ENCODE results near the gene DNM1L.
A peak's percentile ranks its signal among the peaks of the same experiment; 100 is the strongest.

Gene DNM1L

GRCh38 chr12:32666018-32666417 is 13.1 kb upstream of the DNM1L start:
- H3K27me3 ChIP-seq (replicated peaks): no peaks in the 10 kb centered on the region
- no peak for DNase-seq
- H3K4me3 ChIP-seq (ENCODE audit: low read depth, low read length): no peak overlapping the region
- no peaks in the 10 kb centered on the region for H3K36me3 ChIP-seq (replicated peaks)
- in situ Hi-C loops (cut with HindIII; ENCODE audit: low pct_ligation_motif_present, low sequenced_read_pairs): no loop called here
- TF ChIP-seq CTCF (IDR thresholded peaks at IDR 0.05; ENCODE audit: low read depth, low read length, missing control alignments): no peak
- H3K27ac ChIP-seq: no peak overlapping the region

DNA sequence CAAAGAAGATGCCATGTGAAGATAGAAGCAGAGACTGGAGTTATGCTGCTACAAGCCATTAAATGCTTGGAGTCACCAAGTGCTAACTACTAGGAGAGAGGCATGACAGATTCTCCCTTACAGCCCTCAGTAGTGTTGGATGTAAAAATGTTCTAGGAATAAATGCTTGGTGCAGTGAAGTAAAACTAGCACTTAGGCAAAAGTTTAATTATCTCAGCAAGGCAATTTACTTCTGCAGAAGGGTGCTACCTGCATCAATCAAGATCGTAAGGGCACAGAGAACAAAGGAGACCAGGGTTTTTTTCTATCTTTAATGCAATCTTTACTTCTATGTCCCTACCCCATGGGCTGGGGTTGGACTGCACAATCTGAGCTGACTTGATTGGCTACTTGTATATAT is 9.5 kb upstream of the DNM1L start:
- Histone ChIP-seq H3K27me3 (replicated peaks) (no peaks in the 10 kb centered on the region), H3K27ac (no peak overlapping the region), H3K4me3 (ENCODE audit: low read depth, low read length) (no peak overlapping the region), H3K36me3 (replicated peaks) (no peaks in the 10 kb centered on the region)
- DNase-seq: no peak
- in situ Hi-C loops (cut with HindIII; ENCODE audit: low pct_ligation_motif_present, low sequenced_read_pairs): no loop called here
- TF ChIP-seq CTCF (IDR thresholded peaks at IDR 0.05; ENCODE audit: low read depth, low read length, missing control alignments): no peak

DNA sequence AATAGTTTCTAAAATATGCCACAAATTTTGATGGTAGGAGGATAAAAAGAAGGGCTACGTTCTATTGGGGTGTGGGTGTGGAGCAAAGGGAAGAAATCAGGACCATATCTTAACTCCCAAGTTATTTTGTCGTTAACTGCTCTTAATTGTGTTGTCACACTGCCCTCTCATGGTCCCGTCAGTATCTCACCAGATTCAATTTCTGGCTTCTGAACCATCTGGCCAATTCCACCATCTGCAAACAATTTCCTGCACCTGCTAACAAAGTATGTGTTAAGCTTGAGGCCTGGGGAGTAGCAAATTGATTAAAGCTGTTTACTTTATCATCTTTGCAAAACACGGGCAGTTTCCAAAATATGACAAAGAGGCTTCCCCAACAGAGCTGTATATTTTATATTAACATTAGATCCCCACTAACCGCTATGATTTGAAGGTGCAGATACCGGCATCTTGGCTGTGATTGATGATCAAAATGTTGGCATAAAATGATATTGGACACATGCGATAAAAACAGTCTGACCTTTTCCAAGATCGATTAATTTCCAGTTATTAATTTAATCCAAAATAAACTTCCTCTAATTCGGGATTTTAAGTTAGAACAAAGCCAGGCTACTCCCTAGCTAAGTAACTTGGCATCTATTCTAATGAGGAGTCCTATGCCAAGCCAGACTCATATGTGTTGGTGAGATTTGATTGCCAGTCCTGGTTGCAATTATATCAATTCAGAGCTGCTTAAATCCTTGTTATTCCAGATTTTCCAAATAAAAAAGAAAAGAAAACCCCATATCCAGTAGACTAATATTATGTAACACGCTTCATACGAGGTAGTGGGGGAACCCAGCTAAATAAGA is 6.9 kb upstream of the DNM1L start:
- peak; percentile 56 for DNase-seq
- Histone ChIP-seq H3K4me3 (ENCODE audit: low read depth, low read length) (no peak overlapping the region), H3K27me3 (replicated peaks) (no peaks in the 10 kb centered on the region), H3K36me3 (replicated peaks) (no peaks in the 10 kb centered on the region), H3K27ac (no peak overlapping the region)
- peak; percentile 74 for TF ChIP-seq CTCF (IDR thresholded peaks at IDR 0.05; ENCODE audit: low read depth, low read length, missing control alignments)
- in situ Hi-C loops (cut with HindIII; ENCODE audit: low pct_ligation_motif_present, low sequenced_read_pairs): loop anchor here (5.0 kb wide), 1 partner anchor 220 kb away; no protein-coding TSS in a partner anchor

GRCh38 chr12:32679920-32680237 is 778 bp downstream of the DNM1L start:
- in situ Hi-C loops (cut with HindIII; ENCODE audit: low pct_ligation_motif_present, low sequenced_read_pairs): no loop called here
- no peak for DNase-seq
- peak overlapping the region; percentile 71 for H3K27ac ChIP-seq
- TF ChIP-seq CTCF (IDR thresholded peaks at IDR 0.05; ENCODE audit: low read depth, low read length, missing control alignments): no peak
- H3K27me3 ChIP-seq (replicated peaks): no peaks in the 10 kb centered on the region
- H3K4me3 ChIP-seq (ENCODE audit: low read depth, low read length): peak overlapping the region; percentile 84
- H3K36me3 ChIP-seq (replicated peaks): no peaks in the 10 kb centered on the region

DNA sequence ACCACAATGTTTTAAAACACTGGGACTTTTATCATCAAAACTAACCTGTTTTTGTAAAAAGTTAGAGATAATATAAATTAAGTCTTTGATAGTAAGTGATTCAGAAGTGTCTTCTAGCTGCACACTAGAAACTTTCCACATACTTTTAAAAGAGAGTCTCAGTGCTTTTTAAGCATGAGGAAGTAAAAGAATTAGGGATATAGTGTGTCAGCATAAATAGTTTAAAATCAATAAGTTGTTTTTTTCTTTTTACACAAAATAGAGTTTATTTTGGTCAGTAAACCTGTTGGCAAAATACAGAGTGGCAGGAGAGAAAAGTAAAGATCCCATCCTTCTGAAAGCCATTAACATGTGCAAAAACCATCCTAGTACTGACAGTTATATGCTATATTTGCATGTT is 1.7 kb downstream of the DNM1L start:
- TF ChIP-seq CTCF (IDR thresholded peaks at IDR 0.05; ENCODE audit: low read depth, low read length, missing control alignments): no peak
- DNase-seq: no peak
- no peaks in the 10 kb centered on the region for H3K36me3 ChIP-seq (replicated peaks)
- in situ Hi-C loops (cut with HindIII; ENCODE audit: low pct_ligation_motif_present, low sequenced_read_pairs): no loop called here
- no peaks in the 10 kb centered on the region for H3K27me3 ChIP-seq (replicated peaks)
- peak overlapping the region; percentile 3 for H3K4me3 ChIP-seq (ENCODE audit: low read depth, low read length)
- H3K27ac ChIP-seq: no peak overlapping the region

DNA sequence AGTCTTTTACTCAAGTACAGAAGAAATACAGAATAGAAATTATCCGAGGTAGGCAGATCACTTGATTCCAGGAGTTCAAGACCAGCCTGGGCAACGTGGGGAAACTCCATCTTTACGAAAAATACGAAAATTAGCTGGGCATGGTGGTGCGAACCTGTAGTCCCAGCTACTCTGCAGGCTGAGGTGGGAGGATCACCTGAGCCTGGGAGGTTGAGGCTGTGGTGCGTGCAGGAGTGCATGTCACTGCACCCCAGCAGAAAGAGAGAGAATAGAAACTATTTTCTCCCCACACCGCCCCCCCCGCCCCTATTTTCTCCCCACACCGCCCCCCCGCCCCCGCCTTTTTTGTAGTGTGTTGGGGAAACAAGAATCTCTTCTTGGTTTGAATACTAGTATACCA is 2.2 kb downstream of the DNM1L start:
- Histone ChIP-seq H3K4me3 (ENCODE audit: low read depth, low read length) (no peak overlapping the region), H3K27me3 (replicated peaks) (no peaks in the 10 kb centered on the region), H3K27ac (no peak overlapping the region), H3K36me3 (replicated peaks) (no peaks in the 10 kb centered on the region)
- DNase-seq: no peak
- in situ Hi-C loops (cut with HindIII; ENCODE audit: low pct_ligation_motif_present, low sequenced_read_pairs): no loop called here
- no peak for TF ChIP-seq CTCF (IDR thresholded peaks at IDR 0.05; ENCODE audit: low read depth, low read length, missing control alignments)
